Left ventricle myocardium inferior (tissue), 1 donor: ENCODE measurements around the gene BMPR1B. TPM values are rescaled to one million over a fixed set of nuclear protein-coding genes. Genes with fewer than 3 reads are reported as not detected.

Experiments used
- DNase-seq: peaks from one replicate; pipeline ENCODE4 v3.0.0-alpha.2; 2020
- H3K27ac ChIP-seq: fragments of 200-600 bp; replicated peaks from 2 replicates; pipeline ENCODE4 v1.8.0; 2021
- H3K27me3 ChIP-seq: fragments of 200-600 bp; 2 replicates; pipeline ENCODE4 v1.8.0; 2021; ENCODE audit warnings: low read depth
- H3K36me3 ChIP-seq: fragments of 200-600 bp; 2 replicates; pipeline ENCODE4 v1.8.0; 2021
- H3K4me1 ChIP-seq: fragments of 200-600 bp; 2 replicates; pipeline ENCODE4 v1.8.0; 2021
- H3K4me3 ChIP-seq: fragments of 200-600 bp; 2 replicates; pipeline ENCODE4 v1.8.0; 2021; ENCODE audit warnings: mild to moderate bottlenecking, moderate library complexity
- H3K9me3 ChIP-seq: fragments of 200-600 bp; replicated peaks from 2 replicates; pipeline ENCODE4 v1.8.0; 2021
- intact Hi-C: fragments of 100-400 bp; cut with micrococcal nuclease; formaldehyde crosslinking; loops from one replicate; pipeline ENCODE4 v1.11.0; 2022
- total RNA-seq: library from RNA; stranded (reverse); fragmentation: NEBNext Ultra II Directional; extraction: Animal tissue kit (Norgen Biotek cat#: 25700); gene quantifications from one replicate; pipeline ENCODE4 v1.2.1, GENCODE V29; 2021
- TF ChIP-seq, protein P1 (sequence below): fragments of 200-600 bp; IDR thresholded peaks from 2 replicates; pipeline ENCODE4 v1.8.0; 2021; ENCODE audit warnings: antibody characterized with exemption, mild to moderate bottlenecking, borderline replicate concordance
- donor health status: DM: no; HTN: yes; CAD: no; lungs with severe emphysema.

BMPR1B gene
- total RNA-seq, 1 donor from 2014 or later = 3.0 TPM

DNA sequence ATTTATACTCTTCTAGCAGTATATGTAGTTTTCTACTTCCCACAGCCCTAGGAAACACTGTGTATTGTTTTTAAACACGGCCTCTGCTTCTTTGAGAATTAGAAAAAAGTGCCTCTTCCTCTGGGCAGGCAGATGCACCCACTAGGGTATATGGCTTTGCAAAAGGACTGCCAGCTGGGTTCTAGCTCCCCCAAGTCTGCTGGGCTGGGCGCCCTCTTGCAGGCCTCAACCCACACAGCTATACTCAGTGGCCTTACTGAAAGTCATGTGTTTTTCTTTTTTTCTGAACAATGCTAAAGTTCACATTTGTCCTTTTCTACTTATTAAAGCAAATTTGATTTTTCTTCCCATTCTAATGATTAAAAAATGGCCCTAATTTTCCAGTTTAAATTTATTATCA, 35.5 kb upstream of the BMPR1B start:
- Histone ChIP-seq H3K4me1 (no peaks in the 10 kb centered on the region), H3K36me3 (no peaks in the 10 kb centered on the region), H3K4me3 (no peak overlapping the region), H3K27ac (no peak overlapping the region), H3K9me3 (peaks cover 9% of the 10 kb centered on the region), H3K27me3 (peaks cover 5% of the 10 kb centered on the region)
- DNase-seq = no peak
- TF ChIP-seq, protein P1, sequence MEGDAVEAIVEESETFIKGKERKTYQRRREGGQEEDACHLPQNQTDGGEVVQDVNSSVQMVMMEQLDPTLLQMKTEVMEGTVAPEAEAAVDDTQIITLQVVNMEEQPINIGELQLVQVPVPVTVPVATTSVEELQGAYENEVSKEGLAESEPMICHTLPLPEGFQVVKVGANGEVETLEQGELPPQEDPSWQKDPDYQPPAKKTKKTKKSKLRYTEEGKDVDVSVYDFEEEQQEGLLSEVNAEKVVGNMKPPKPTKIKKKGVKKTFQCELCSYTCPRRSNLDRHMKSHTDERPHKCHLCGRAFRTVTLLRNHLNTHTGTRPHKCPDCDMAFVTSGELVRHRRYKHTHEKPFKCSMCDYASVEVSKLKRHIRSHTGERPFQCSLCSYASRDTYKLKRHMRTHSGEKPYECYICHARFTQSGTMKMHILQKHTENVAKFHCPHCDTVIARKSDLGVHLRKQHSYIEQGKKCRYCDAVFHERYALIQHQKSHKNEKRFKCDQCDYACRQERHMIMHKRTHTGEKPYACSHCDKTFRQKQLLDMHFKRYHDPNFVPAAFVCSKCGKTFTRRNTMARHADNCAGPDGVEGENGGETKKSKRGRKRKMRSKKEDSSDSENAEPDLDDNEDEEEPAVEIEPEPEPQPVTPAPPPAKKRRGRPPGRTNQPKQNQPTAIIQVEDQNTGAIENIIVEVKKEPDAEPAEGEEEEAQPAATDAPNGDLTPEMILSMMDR = no peak
- intact Hi-C loops = no loop called here

DNA sequence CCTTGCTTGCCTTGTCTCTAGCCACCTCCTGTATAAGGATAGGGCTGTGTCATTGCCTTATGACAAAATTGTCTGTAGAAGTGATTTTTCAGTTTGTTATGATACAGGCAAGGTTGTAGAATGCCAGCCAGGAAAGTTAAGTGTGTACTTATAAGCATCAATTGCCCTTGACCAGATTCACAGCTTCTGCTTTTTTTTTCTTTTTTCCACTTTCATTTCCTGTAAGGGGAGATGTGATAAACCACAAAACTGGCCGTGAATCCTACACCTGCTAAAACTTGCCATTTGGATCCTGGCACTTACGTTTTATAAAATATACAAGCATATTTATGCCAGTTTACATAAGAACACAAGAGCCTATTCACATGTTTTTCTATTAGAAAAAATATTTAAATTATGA, 35.0 kb upstream of the BMPR1B start:
- intact Hi-C loops = no loop called here
- no peak for DNase-seq
- no peaks in the 10 kb centered on the region for H3K4me1 ChIP-seq
- TF ChIP-seq, protein P1 = no peak
- no peak overlapping the region for H3K27ac ChIP-seq
- peaks cover 9% of the 10 kb centered on the region for H3K27me3 ChIP-seq
- H3K36me3 ChIP-seq = no peaks in the 10 kb centered on the region
- no peak overlapping the region for H3K4me3 ChIP-seq
- H3K9me3 ChIP-seq = peaks cover 9% of the 10 kb centered on the region

DNA sequence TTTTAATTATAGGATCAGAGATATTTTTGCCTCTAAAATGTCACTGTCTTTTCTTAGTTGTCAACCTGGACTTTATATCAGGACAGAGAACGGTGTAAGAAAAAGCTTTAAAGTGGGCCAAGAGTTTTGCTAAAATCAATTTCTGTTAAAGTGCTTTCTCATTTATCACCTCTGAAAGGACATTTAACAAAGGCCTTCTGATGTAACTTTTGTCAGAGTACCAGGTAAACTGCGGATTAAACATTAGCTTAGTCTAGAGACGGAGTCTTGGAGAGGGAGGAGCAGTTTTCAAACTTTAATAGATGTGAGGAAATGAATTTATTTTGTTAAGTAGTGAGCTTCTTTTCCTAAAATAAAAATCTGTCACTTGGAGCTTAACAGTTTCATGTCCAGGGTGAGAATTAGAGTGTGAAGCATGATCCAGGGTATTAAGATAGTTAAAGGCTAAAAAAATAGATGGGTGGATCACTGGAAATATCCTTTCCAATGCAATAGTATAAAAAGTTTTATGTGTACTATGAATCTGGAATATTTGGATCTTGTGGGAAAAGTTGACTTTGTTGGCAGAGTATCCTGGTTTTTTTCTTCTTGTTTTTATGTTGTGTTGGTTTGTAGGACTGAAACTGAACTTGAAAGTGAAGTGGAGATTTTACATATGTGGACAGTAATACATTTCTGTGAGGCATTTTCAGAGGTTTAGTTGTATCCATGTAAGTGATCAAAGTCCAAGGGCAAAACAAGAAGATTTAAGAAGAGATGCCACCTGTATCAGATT, 33.6 kb upstream of the BMPR1B start:
- intact Hi-C loops = no loop called here

DNA sequence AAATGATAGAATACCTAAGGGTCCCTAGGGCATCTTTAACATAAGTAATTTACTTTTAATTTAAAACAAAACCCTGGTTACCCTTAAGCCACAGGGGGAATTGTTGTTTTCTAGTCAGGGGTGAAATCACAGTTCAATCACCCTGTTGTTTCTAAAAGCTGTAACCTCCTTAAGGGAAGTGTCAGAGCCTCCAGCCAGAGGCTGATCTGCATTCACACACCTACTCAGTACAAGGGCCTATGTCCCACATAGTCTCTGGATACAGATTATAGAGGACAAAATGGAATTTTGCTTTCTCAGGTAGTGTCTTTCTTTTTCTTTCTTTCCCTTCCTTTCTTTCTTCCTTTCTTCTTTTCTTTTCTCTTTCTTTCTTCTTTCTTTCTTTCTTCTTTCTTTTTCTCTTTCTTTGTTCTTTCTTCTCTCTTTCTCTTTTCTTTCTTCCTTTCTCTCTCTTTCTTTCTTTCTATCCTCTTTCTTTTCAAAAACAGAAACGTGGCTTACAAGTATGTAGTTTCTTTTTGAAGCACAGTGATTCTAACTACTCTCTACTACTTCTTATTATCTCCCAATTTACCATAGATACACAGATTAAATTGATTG, 31.1 kb upstream of the BMPR1B start:
- Histone ChIP-seq H3K9me3 (no peaks in the 10 kb centered on the region), H3K36me3 (no peaks in the 10 kb centered on the region), H3K4me3 (no peak overlapping the region), H3K27me3 (peaks cover 11% of the 10 kb centered on the region), H3K27ac (no peak overlapping the region), H3K4me1 (no peaks in the 10 kb centered on the region)
- intact Hi-C loops = no loop called here
- TF ChIP-seq, protein P1 = no peak
- DNase-seq = no peak

More for the DNA sequence above, 33.6 kb upstream of the BMPR1B start:
- TF ChIP-seq, protein P1 = no peak
- Histone ChIP-seq H3K9me3 (peaks cover 4% of the 10 kb centered on the region), H3K27ac (no peak overlapping the region), H3K27me3 (peaks cover 11% of the 10 kb centered on the region), H3K4me1 (no peaks in the 10 kb centered on the region), H3K4me3 (no peak overlapping the region), H3K36me3 (no peaks in the 10 kb centered on the region)
- no peak for DNase-seq

DNA sequence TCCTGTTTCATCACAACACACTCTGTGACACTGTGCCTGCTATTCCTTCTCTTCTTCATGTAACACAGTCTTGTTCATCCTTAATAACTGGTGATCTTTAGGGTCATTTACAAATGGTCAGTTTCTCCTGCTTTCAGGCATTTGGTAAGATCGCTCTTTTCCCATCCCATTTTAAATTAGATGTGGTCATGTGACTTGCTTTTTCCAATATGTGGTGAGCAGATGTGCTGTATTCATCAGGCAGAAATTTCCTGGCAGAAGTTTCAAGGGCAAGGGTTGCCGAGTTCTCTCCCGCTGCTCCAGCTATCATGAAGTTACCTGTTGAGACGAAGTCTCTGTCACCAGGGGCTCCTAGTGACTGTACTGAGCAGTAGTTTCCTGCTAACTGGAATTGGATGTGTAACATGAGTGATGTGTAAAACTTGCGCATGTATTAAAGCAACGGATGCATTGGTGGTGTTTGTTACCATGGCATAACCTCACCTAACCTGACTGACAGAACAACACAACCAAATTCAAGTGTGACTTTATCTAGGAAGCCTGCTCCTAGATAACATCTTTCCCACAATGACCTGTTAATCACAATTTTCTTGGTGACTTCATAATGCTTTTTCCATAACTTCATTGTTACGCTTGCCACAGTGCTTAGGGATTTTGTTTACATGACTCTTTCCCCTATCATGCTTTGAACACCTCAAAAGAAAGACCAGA, 29.5 kb upstream of the BMPR1B start:
- H3K9me3 ChIP-seq = no peaks in the 10 kb centered on the region
- no peak overlapping the region for H3K27ac ChIP-seq
- peaks cover 11% of the 10 kb centered on the region for H3K27me3 ChIP-seq
- H3K4me1 ChIP-seq = no peaks in the 10 kb centered on the region
- TF ChIP-seq, protein P1 = no peak
- DNase-seq = no peak
- no peak overlapping the region for H3K4me3 ChIP-seq
- H3K36me3 ChIP-seq = no peaks in the 10 kb centered on the region
- intact Hi-C loops = no loop called here
